Cortex of kidney (tissue), 1 donor: Measurements from ENCODE around the gene PSIP1.
"Not testable (repeated sequence)": the region's sequence is repeated elsewhere in the genome, so short reads cannot be mapped to it uniquely, and the experiment has no call there.

Source experiments
- DNase-seq: peaks from one replicate; lab custom pipeline; 2025; lab: John Stamatoyannopoulos, UW

PSIP1 gene

GRCh38 chr9:15510789-15511575 lies at the start of gene PSIP1:
TSS of gene PSIP1 (minus strand) at chr9:15510970. CDS start at chr9:15510188, 782 bp downstream.
- no peak for DNase-seq

GRCh38 chr9:15553528-15553898 lies 42.7 kb upstream of the PSIP1 start:
- DNase-seq: no peak

- peak; percentile 41 for DNase-seq
These were observed 42.1 kb upstream of the PSIP1 start, which contains the start of gene CCDC171 for GRCh38 chr9:15552636-15553527. TSS of gene CCDC171 (plus strand) at chr9:15553043. CDS start at chr9:15564089, 11,046 bp downstream.

- DNase-seq: no peak
These were observed 38.8 kb upstream of the PSIP1 start for GRCh38 chr9:15549611-15550010.

- no peak for DNase-seq
These were observed 32.5 kb upstream of the PSIP1 start for GRCh38 chr9:15543047-15543813.

DNA sequence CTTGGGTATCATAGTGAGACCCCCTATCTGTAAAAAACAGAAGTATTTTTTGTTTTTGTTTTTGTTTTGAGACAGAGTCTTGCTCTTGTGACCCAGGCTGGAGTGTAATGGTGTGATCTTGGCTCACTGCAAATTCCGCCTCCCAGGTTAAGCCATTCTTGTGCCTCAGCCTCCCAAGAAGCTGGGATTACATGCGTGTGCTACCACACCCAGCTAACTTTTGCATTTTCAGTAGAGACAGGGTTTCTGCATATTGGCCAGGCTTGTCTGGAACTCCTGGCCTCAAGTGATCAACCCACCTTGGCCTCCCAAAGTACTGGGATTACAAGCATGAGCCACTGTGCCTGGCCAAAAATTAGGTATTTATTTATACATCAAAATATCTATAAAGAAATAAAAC lies 31.9 kb upstream of the PSIP1 start:
- no peak for DNase-seq

DNA sequence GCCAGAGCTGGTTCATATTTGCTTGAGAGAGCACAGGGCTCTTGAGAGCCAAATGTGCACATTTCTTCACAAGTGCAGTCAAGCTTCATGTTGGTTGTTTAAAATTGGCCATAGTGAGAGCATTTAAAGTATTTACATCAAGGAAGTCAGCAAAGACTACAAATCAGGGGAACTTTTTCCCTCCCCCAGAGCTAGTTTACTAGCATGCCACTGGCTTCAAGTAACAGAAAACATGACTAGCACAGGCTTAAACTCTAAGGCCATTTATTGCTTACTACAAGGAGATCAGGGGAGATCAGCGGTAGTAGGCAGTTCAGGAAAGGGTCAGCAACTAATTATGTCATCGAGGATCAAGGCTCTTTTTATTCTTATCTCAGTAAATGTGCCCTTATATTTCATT lies 31.1 kb upstream of the PSIP1 start:
- DNase-seq: no peak

DNA sequence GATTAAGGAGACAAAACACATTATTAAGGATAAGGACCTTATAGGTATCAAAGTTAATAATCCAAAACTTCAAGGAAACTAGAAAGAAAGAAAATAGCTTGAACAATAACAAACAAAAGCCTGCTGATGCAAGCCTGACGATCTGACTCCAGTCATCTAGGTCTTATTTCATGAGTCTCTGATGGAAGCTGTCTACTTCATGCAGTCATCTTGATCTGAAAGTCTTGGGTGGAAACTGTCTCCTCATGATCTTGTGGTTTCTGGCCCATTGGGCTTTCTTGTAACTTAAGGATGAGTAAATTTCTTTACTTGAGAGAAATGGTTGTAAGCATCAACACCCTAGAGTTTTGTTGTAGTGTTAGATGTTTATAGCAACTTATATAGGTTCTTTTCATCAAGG lies 20.6 kb upstream of the PSIP1 start:
- no peak for DNase-seq

DNA sequence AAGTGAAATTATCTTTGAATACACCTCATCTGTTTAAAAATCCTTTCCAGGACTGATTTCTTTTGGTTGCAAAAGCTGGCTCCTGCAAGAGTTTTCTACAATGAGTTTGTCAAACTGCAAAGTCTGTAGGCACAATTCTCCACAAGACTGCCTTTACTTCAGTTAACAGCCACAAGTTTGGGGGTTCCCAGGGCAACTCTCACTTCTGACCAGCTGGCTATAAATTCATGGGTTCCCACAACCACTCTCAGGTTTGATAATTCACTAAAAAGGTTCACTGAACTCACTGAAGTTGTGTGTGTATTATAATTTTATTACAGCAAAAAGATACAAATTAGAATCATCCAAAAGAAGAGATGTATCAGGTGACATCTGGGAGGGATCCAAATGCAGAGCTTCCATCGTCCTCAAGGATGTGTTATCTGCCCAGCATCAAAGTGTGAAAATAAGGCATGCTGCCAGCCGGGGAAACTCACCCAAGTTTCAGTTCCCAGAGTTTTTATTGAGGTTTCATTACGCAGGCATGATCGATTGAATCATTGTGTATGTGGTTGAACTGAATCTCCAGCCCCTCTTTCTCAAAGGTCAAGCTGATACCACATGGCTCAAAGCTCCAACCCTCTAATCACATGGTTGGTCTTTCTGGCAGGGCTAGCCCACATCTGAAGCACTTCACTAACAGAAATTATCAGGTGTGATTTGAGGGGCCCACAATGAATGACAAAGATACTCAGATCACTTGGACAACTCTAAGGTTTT lies 19.0 kb upstream of the PSIP1 start:
- no peak for DNase-seq

DNA sequence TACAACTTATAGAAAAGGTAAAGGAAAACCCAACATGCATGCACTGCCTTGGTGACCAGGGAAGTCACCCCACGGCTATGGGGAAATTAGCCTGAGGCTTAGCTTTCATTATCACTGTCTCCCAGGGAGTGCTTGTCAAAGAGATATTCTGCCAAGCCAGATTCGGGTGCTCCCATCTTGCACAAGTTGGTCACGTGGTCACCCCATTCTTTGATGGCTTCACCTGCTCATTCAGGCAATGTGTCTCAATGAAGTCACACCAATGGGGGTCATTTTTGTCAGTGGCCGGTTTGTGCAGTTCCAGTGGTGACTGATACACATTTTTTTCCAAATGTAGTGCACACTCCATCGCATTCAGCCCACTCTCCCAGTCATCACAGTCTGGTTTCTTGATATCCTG lies 16.3 kb upstream of the PSIP1 start:
- DNase-seq: not testable (repeated sequence)

DNA sequence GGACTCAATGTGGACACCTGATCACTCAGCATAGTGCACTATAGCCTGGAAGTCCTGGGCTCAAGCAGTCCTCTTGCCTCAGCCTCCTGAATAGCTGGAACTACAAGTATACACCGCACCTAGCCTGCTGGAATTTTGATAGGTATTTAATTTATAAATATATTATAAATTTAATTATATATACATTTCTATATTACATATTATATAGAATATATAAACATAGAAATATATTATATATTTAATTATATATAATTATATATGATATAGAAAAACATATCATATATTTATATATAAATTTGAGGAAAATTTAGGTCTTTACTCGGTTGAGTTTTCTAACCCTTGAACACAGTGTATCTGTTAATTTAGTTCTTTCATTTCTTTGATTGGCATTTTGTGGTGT lies 15.2 kb upstream of the PSIP1 start:
- no peak for DNase-seq

DNA sequence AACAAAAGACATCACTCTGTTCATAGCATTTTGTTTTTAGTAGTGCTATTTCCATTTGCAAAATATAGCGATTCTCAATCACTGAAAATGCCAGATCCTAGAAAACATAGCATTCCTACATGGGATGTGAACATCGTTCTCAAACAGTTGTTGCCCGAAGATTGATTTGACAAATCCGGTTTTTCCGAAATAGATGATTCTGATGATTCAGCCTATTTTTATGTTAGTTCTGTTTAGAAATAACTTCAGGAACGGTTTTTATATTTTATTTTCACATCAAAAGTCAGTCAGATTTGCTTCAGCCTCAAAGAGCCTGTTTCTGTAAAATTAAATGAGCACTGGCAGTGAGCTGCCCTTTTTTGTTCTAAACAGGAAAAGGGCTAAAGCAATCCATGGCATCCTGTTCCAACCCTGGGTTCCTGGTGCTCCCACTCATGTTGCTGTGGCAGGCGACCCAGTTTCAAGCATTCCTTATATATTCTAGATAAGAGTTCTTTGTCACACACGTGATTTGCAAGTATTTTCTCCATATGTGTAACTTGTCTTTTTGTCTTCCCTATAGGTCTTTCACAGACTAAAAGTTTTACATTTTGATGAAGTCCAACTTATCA lies 14.2 kb upstream of the PSIP1 start:
- DNase-seq: no peak

DNA sequence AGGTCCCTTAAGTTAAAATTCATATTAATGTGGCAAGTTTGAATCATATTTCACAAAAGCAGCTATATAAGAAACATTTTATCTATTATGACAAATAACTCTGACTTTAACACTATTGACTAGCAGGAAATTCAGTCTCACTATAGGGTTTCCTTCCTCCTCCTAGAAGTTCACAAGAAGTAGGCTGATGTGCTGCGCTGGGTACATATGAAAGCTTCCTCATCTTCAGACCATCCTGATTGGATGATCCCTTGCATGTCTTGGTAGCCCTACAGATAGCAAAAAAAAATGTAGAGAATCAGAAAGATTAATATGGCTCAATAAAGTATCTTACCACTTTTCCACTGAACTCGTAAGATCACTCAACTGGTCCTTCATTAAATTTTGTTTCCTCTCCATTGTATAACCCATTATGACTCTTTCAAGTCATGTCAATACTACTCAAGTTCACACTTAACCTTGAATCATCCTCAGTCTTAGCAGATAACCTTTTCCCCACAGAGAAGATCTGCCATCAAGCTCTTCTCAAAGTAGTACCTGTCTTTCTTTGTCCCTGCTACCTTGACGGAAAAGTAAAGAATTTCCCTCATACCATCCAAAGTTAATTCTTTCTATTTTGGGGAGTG lies 11.5 kb upstream of the PSIP1 start:
- no peak for DNase-seq

DNA sequence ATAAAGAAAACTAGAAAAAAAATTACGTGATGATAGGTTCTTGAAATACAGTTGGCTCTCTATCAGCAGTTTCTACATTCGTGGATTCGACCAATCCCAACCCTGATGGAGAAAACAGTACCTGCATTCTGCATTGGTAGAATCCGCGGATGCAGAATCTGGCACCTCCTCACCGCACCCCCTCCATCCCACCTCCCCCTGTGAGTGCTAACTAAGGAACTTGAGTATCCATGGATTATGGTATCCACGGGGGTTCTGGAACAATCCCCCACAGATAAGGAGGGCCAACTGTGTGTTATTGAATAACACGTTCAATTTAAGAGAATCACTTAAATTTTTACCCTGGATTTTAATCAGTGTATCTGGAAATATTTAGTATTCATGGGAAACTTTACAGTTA lies 10.5 kb upstream of the PSIP1 start:
- DNase-seq: no peak

GRCh38 chr9:15519831-15520230 lies 9.1 kb upstream of the PSIP1 start:
- DNase-seq: no peak

DNA sequence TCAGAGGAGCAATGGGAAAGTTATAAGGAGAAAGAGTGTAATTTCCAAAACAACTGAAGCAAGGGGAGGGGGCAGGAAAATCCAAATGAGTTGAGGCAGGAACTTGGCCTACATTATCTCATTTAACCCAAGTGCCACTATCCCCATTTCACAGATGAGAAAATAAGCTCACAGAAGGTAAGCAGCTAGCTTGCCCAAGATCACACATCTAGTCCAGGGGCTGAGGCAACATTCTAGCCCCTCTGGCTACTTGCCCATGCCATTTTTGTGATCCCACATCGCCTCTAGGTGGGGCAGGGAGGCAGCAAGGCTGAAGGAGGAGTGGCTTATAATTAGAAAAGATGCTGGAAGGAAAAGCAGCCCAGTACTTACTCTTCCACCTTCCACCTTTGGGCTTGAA lies 2.6 kb upstream of the PSIP1 start:
- DNase-seq: no peak

- DNase-seq: no peak
These were observed 2.1 kb upstream of the PSIP1 start for GRCh38 chr9:15512889-15513288.

- no peak for DNase-seq
These were observed 1.4 kb upstream of the PSIP1 start for GRCh38 chr9:15512204-15512603.

DNA sequence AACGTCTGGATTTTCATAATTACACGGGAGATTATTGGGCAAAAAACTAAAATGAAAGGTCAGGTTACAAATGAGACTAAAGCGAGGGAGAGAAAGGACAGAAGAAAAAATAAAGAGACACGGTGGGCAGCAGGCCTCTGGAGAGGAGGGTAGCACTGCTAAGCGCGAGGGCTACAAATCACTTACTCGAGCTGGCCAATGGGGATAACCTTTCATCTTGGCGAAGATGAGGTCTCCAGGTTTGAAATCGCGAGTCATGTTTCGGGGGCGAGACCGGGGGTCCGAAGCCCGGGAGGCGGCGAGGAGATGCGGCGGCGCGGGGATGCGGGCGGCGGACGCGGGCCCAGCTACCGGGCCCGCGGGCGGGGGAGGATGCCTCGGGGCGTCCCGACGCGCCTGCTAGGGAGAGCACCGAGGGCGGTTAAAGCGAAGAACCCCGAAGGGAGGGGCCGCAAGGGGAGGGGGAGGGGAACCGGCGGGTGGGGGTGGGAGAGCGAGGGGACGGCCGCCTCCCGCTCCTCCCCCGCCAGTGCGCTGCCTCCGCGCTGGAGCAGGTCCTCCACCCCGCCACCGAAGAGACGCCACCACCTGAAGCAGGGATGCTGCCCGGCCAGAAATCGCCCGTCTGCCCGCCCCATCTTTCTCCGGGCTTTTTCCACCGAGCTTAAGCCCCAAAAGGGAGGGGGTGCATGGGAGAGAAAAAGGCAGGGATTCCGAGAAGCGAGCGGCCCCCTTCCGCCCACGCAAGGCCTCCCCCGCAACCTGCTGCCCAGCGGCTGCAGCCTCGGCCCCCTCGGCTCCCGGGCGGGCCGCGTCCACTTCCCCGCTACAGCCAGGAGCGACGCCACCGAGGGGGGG lies 610 bp downstream of the PSIP1 start:
- DNase-seq: no peak

- DNase-seq: no peak
These were observed 4.8 kb downstream of the PSIP1 start for GRCh38 chr9:15505921-15506320.
